ENCODE data around the gene EIF2B4. TPM values are rescaled to one million over a fixed set of nuclear protein-coding genes. Genes with fewer than 3 reads are reported as not detected.

Gene EIF2B4
- 35.0 TPM for total RNA-seq
- long read RNA-seq, transcript EIF2B4-205 (13 exons, 1,608 nt): minor isoform, 11 of 67 reads
- long read RNA-seq, transcript EIF2B4-201 (13 exons, 1,792 nt): major isoform, 23 of 67 reads
- long read RNA-seq, partial matches to known transcripts: 4 of 67 reads
- long read RNA-seq, other reads (novel, unspliced or antisense): 24 of 67 reads

GRCh38 chr2:27370026-27370815, at the start of gene EIF2B4, which contains the start of gene SNX17:
EIF2B4 (minus strand) TSS chr2:27370338; CDS start chr2:27370314, 24 bp downstream.
SNX17 (plus strand) TSS chr2:27370616; CDS start chr2:27370744, 128 bp downstream.
- peak within 1 kb of the TSS; percentile 94 for H3K27ac ChIP-seq
- peaks cover 65% of the 10 kb centered on the region for H3K36me3 ChIP-seq
- no peaks in the 10 kb centered on the region for H3K9me3 ChIP-seq
- no peaks in the 10 kb centered on the region for H3K27me3 ChIP-seq
- H3K4me3 ChIP-seq: peak within 1 kb of the TSS; percentile 99
- H3K4me1 ChIP-seq: peaks cover 29% of the 10 kb centered on the region
- peak; percentile 96 for ATAC-seq
- peak; percentile 100 for DNase-seq
- TF ChIP-seq, protein P1, sequence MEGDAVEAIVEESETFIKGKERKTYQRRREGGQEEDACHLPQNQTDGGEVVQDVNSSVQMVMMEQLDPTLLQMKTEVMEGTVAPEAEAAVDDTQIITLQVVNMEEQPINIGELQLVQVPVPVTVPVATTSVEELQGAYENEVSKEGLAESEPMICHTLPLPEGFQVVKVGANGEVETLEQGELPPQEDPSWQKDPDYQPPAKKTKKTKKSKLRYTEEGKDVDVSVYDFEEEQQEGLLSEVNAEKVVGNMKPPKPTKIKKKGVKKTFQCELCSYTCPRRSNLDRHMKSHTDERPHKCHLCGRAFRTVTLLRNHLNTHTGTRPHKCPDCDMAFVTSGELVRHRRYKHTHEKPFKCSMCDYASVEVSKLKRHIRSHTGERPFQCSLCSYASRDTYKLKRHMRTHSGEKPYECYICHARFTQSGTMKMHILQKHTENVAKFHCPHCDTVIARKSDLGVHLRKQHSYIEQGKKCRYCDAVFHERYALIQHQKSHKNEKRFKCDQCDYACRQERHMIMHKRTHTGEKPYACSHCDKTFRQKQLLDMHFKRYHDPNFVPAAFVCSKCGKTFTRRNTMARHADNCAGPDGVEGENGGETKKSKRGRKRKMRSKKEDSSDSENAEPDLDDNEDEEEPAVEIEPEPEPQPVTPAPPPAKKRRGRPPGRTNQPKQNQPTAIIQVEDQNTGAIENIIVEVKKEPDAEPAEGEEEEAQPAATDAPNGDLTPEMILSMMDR (IDR thresholded peaks at IDR 0.05): peak; percentile 85
- intact Hi-C loops (cut with DNase I): no loop called here

GRCh38 chr2:27416151-27416550, 46.0 kb upstream of the EIF2B4 start:
- TF ChIP-seq, protein P1 (IDR thresholded peaks at IDR 0.05): no peak
- ATAC-seq (no peak), DNase-seq (no peak)
- no peaks in the 10 kb centered on the region for H3K4me1 ChIP-seq
- no peak overlapping the region for H3K4me3 ChIP-seq
- H3K36me3 ChIP-seq: no peaks in the 10 kb centered on the region
- intact Hi-C loops (cut with DNase I): no loop called here
- no peak overlapping the region for H3K27ac ChIP-seq
- H3K27me3 ChIP-seq: no peaks in the 10 kb centered on the region
- no peaks in the 10 kb centered on the region for H3K9me3 ChIP-seq

DNA sequence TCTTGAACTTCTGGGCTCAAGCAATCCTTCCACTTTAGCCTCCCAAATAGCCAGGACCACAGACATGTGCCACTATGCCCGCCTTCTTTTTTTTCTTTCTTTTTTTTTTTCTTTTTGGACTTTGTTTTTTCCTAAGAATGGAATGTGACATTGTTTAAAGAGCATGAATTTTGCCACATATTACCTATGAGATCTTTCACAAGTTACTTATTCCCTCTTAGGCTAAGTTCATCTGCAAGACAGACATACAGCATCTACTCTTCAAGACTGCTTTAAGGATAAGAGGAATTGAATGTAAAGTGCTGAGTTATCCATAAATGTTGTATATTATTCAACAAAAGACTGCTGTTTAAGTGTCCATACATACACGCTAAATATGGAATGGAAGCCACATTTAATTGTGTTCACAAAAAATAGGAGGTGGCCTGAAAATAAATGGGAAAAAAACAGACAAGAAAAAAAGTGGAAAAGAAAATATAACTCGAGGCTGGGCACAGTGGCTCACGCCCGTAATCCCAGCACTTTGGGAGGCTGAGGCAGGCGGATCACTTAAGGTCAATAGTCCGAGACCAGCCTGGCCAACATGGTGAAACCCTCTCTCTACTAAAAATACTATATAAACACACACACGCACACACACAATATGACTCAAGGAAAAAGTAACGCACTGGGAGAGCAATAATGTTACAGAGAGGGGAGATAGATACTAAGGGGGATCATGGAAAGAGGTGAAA, 42.4 kb upstream of the EIF2B4 start:
- Histone ChIP-seq H3K4me1 (peaks cover 16% of the 10 kb centered on the region), H3K4me3 (no peak overlapping the region), H3K36me3 (no peaks in the 10 kb centered on the region), H3K9me3 (no peaks in the 10 kb centered on the region), H3K27me3 (no peaks in the 10 kb centered on the region), H3K27ac (no peak overlapping the region)
- TF ChIP-seq, protein P1 (IDR thresholded peaks at IDR 0.05): no peak
- intact Hi-C loops (cut with DNase I): no loop called here
- DNase-seq (no peak), ATAC-seq (no peak)

DNA sequence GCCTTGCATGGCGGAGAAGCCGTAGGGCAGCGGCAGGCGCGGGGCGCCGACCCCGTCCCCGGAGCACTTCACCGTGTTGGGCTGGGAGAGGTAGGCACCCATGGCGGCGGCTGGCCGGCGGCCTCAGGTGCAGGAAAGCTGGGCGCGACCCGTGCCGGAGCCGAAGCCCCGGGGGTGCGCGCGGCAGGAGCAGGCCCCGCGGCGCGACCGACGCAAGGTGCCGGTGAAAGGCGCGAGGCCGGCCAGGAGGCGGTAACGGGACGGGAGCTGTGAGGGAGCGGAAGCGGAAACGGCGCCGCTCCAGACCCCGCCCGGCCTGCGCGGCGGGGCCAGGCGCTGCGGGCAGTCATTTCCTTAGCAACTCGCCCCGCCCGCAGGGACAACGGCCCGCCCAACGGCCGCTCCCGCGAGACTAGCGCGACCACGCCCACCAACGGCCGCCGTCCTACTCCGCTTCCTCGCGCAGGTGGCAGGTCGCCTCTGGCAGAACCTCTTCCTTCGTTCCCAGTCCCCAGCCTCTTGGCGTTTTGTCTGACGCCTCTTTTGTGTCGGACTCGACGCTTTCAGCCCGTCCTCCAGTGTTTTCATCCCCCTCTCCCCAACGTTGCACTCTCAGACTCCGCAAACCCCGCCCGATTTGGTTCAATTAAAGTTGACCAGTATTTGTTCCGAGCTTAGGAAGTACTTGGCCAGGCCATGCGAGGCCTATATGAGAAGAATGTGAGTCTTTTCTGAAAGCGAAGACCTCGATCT, 39.4 kb upstream of the EIF2B4 start, which contains the start of gene PPM1G:
Gene PPM1G (minus strand): TSS at position 271 of the 753 bp plus-strand sequence. CDS start 169 bp downstream, at position 102.
- peak within 1 kb of the TSS; percentile 100 for H3K4me3 ChIP-seq
- DNase-seq (peak; percentile 99), ATAC-seq (peak; percentile 100)
- TF ChIP-seq, protein P1 (IDR thresholded peaks at IDR 0.05): no peak
- peaks cover 20% of the 10 kb centered on the region for H3K4me1 ChIP-seq
- no peaks in the 10 kb centered on the region for H3K9me3 ChIP-seq
- H3K27ac ChIP-seq: peak within 1 kb of the TSS; percentile 90
- intact Hi-C loops (cut with DNase I): no loop called here
- H3K27me3 ChIP-seq: no peaks in the 10 kb centered on the region
- H3K36me3 ChIP-seq: no peaks in the 10 kb centered on the region
